IMR-90 (cell line): ENCODE data around the gene IRF5. TPM values are rescaled to one million over a fixed set of nuclear protein-coding genes. Genes with fewer than 3 reads are reported as not detected.

ENCODE experiments used
- ATAC-seq: fragments of 200-7000 bp; cut with Tn5 transposase; 2 replicates; pipeline ENCODE4 v1.9.1; 2020; ENCODE audit warnings: low read depth, mild to moderate bottlenecking, moderate library complexity
- BruUV-seq: library from RNA; stranded (reverse); fragments of 400-500 nt; replicated peaks from 2 replicates; lab custom pipeline; 2021; lab: Mats Ljungman, UMichigan
- CTCF ChIA-PET: fragments of 300-600 bp; formaldehyde crosslinking; extraction: SDS; loops from one replicate; lab custom pipeline; 2021; ENCODE audit warnings: antibody characterized with exemption; lab: Yijun Ruan, JAX
- POLR2A ChIA-PET: fragments of 300-600 bp; sonication (Branson Sonifier 250); formaldehyde crosslinking; loops from one replicate; lab custom pipeline; 2022; ENCODE audit warnings: antibody characterized with exemption; ENCODE audit not compliant: unreplicated experiment; lab: Charles Lee
- DNase-seq: peaks from one replicate; pipeline ENCODE4 v3.0.0; 2013
- H2AFZ ChIP-seq: replicated peaks from 2 replicates; pipeline ENCODE3; 2013; ENCODE audit warnings: low read length, mild to moderate bottlenecking; ENCODE audit not compliant: poor library complexity
- H2AK5ac ChIP-seq: 2 replicates; pipeline ENCODE4 v1.6.1; 2013; ENCODE audit warnings: low read depth, low read length, inconsistent platforms
- H2AK9ac ChIP-seq: replicated peaks from 2 replicates; pipeline ENCODE3; 2013; ENCODE audit warnings: mild to moderate bottlenecking, low read depth, low read length, moderate library complexity; ENCODE audit not compliant: poor library complexity
- H2BK120ac ChIP-seq: 2 replicates; pipeline ENCODE4 v1.6.1; 2013; ENCODE audit warnings: low read depth, low read length, inconsistent platforms
- H2BK15ac ChIP-seq: 3 replicates; pipeline ENCODE4 v1.6.1; 2013; ENCODE audit warnings: low read depth, low read length, inconsistent platforms
- H2BK20ac ChIP-seq: 2 replicates; pipeline ENCODE4 v1.6.1; 2013; ENCODE audit warnings: low read depth, mild to moderate bottlenecking, inconsistent platforms, low read length, moderate library complexity
- H2BK5ac ChIP-seq: 2 replicates; pipeline ENCODE4 v1.6.1; 2013; ENCODE audit warnings: mild to moderate bottlenecking, low read depth, low read length, inconsistent platforms; ENCODE audit not compliant: poor library complexity, severe bottlenecking
- H3K14ac ChIP-seq: replicated peaks from 2 replicates; pipeline ENCODE4 v1.6.1; 2013; ENCODE audit warnings: low read depth, low read length, inconsistent platforms
- H3K18ac ChIP-seq: 2 replicates; pipeline ENCODE4 v1.6.1; 2013; ENCODE audit warnings: low read depth, low read length, control low read depth
- H3K23ac ChIP-seq: 2 replicates; pipeline ENCODE4 v1.6.1; 2013; ENCODE audit warnings: low read depth, low read length, inconsistent platforms
- H3K27ac ChIP-seq: 2 replicates; pipeline ENCODE4 v1.5.1; 2013; ENCODE audit warnings: mild to moderate bottlenecking, control low read depth, low read length; ENCODE audit not compliant: insufficient read depth
- H3K27me3 ChIP-seq: 2 replicates; pipeline ENCODE4 v1.6.1; 2013; ENCODE audit warnings: low read length; ENCODE audit not compliant: control insufficient read depth, insufficient read depth
- H3K36me3 ChIP-seq: 2 replicates; pipeline ENCODE4 v1.6.1; 2013; ENCODE audit warnings: low read length, mixed read lengths; ENCODE audit not compliant: control insufficient read depth, insufficient read depth
- H3K4ac ChIP-seq: 2 replicates; pipeline ENCODE4 v1.6.1; 2013; ENCODE audit warnings: low read depth, low read length, inconsistent platforms
- H3K4me1 ChIP-seq: 2 replicates; pipeline ENCODE4 v1.6.1; 2013; ENCODE audit warnings: low read length, mixed read lengths; ENCODE audit not compliant: control insufficient read depth, insufficient read depth
- H3K4me2 ChIP-seq: 2 replicates; pipeline ENCODE4 v1.6.1; 2013; ENCODE audit warnings: low read depth, mild to moderate bottlenecking, control low read depth, low read length, moderate library complexity
- H3K4me3 ChIP-seq: 2 replicates; pipeline ENCODE4 v1.5.1; 2013; ENCODE audit warnings: low read depth, mild to moderate bottlenecking, control low read depth, low read length, moderate library complexity; ENCODE audit not compliant: insufficient read depth
- H3K56ac ChIP-seq: 2 replicates; pipeline ENCODE4 v1.6.1; 2013; ENCODE audit warnings: low read length, inconsistent platforms; ENCODE audit not compliant: insufficient read depth; ENCODE audit errors: extremely low read depth
- H3K79me1 ChIP-seq, 2 experiments: 2 replicates each; pipeline ENCODE4 v1.6.1; 2013; ENCODE audit warnings: low read length in 2 of 2, inconsistent platforms in 1 of 2, low read depth in 1 of 2
- H3K9ac ChIP-seq: 2 replicates; pipeline ENCODE4 v1.6.1; 2013; ENCODE audit warnings: low read depth, low read length, control low read depth
- H3K9me1 ChIP-seq: 2 replicates; pipeline ENCODE4 v1.6.1; 2013; ENCODE audit warnings: low read length, inconsistent platforms; ENCODE audit not compliant: insufficient read depth
- H3K9me3 ChIP-seq: 2 replicates; pipeline ENCODE4 v1.6.1; 2013; ENCODE audit warnings: low read length; ENCODE audit not compliant: control insufficient read depth, insufficient read depth
- H4K20me1 ChIP-seq: 2 replicates; pipeline ENCODE4 v1.6.1; 2013; ENCODE audit warnings: low read length, inconsistent platforms; ENCODE audit not compliant: insufficient read depth
- H4K5ac ChIP-seq: 2 replicates; pipeline ENCODE4 v1.6.1; 2013; ENCODE audit warnings: mild to moderate bottlenecking, low read depth, low read length, control low read depth
- H4K8ac ChIP-seq, 2 experiments: 2 replicates each; pipeline ENCODE4 v1.6.1; 2013; ENCODE audit warnings: low read depth in 2 of 2, low read length in 2 of 2, control low read depth in 1 of 2, inconsistent platforms in 1 of 2
- H4K91ac ChIP-seq: 2 replicates; pipeline ENCODE4 v1.6.1; 2013; ENCODE audit warnings: low read depth, low read length, inconsistent platforms; ENCODE audit not compliant: insufficient read depth
- BHLHE40 ChIP-seq: fragments of 150-350 bp; IDR thresholded peaks from 2 replicates; pipeline ENCODE4 v1.6.1; 2016; ENCODE audit warnings: mild to moderate bottlenecking, low read depth, low read length
- ELK1 ChIP-seq: fragments of 150-350 bp; IDR thresholded peaks from 2 replicates; pipeline ENCODE4 v1.6.1; 2016; ENCODE audit warnings: low read depth, mild to moderate bottlenecking, low read length, moderate library complexity, borderline replicate concordance
- MAFK ChIP-seq: IDR thresholded peaks from 2 replicates; pipeline ENCODE4 v1.6.1; 2012; ENCODE audit warnings: low read depth, low read length, improper control_type of control experiment
- RAD21 ChIP-seq: IDR thresholded peaks from 2 replicates; pipeline ENCODE4 v1.6.1; 2012; ENCODE audit warnings: low read length, improper control_type of control experiment
- RFX5 ChIP-seq: IDR thresholded peaks from 2 replicates; pipeline ENCODE4 v1.8.0; 2012; ENCODE audit warnings: low read depth, mild to moderate bottlenecking, low read length, moderate library complexity
- USF2 ChIP-seq: fragments of 150-350 bp; IDR thresholded peaks from 2 replicates; pipeline ENCODE4 v1.6.1; 2017; ENCODE audit warnings: mild to moderate bottlenecking, antibody characterized with exemption, low read length, low read depth
- WGBS, 2 experiments: methylation state at CpG; one replicate each; pipeline versions ENCODE4 v1.1.5 to v1.1.7; 2013; ENCODE audit warnings: missing lambda C conversion rate in 2 of 2; ENCODE audit not compliant: insufficient read length in 1 of 2; ENCODE audit errors: extremely low coverage in 2 of 2; 5-methylcytosine and 5-hydroxymethylcytosine counted together
- dilution Hi-C: fragments of 300-500 bp; cut with HindIII; formaldehyde crosslinking; loops from one replicate; pipeline ENCODE4 v1.14.3; 2018; ENCODE audit warnings: low sequenced_read_pairs; ENCODE audit not compliant: unreplicated experiment
- in situ Hi-C: fragments of 300-500 bp; cut with MboI; formaldehyde crosslinking; loops from 3 replicates; pipeline ENCODE4 v1.14.3; 2019; ENCODE audit warnings: low sequenced_read_pairs, inconsistent platforms, mixed read lengths
- intact Hi-C: fragments of 100-400 bp; cut with micrococcal nuclease; formaldehyde crosslinking; loops from 2 replicates; pipeline ENCODE4 v1.10.0; 2022
- polyA plus RNA-seq, 3 experiments: library from polyadenylated mRNA; depleted of rRNA; stranded (reverse); fragments of >200 nt; gene quantifications; 2 replicates each; pipeline ENCODE4 v1.2.3, GENCODE V29; 2012; ENCODE audit warnings: low replicate concordance in 1 of 3
- total RNA-seq: library from RNA; depleted of rRNA; stranded (reverse); fragments of >200 nt; gene quantifications from 2 replicates; pipeline ENCODE4 v1.2.3, GENCODE V29; 2012

Gene IRF5
- total and polyA plus RNA-seq, 2 of the 4 experiments (the other 2 are of a cell fraction) = 0.14 to 0.18 TPM

- BruUV-seq = no TSS peak
- intact Hi-C loops (no loop called here), in situ Hi-C loops (no loop called here), dilution Hi-C loops (no loop called here)
- no peaks in the 10 kb centered on the region; the same call in 1 of the 2 replicates for H3K4me1 ChIP-seq
- H2AFZ ChIP-seq = peak overlapping the region; percentile 5
- no peak overlapping the region for H2BK20ac ChIP-seq
- DNase-seq = no peak
- no peak overlapping the region for H3K4me3 ChIP-seq
- H3K9me3 ChIP-seq = no peaks in the 10 kb centered on the region
- H3K27me3 ChIP-seq = peaks cover 80% of the 10 kb centered on the region
- H3K56ac ChIP-seq = no peak overlapping the region
- H4K20me1 ChIP-seq = no peaks in the 10 kb centered on the region; the same call in 1 of the 2 replicates
- POLR2A ChIA-PET = no interaction called here
- 82% methylated on average over 5 of the region's 15 CpGs; no CpG with 5 or more reads in 1 of the 2 experiments for WGBS, 2 experiments
- no peaks in the 10 kb centered on the region for H3K79me1 ChIP-seq
- no peak overlapping the region for H3K18ac ChIP-seq
- TF ChIP-seq BHLHE40 (no peak), RFX5 (no peak), ELK1 (no peak), MAFK (peak; percentile 81), RAD21 (no peak), USF2 (no peak)
- no peak for ATAC-seq
- no peak overlapping the region for H4K91ac ChIP-seq
- H4K5ac ChIP-seq = no peak overlapping the region
- H3K36me3 ChIP-seq = no peaks in the 10 kb centered on the region
- no peak overlapping the region for H2BK15ac ChIP-seq
- no peak overlapping the region for H2AK9ac ChIP-seq
- CTCF ChIA-PET = interaction anchor here (0.5 kb wide), 1 partner anchor 1532 kb away, joined by 3 read pairs; no protein-coding TSS in a partner anchor
- no peak overlapping the region for H2AK5ac ChIP-seq
- H3K23ac ChIP-seq = no peak overlapping the region
- no peak overlapping the region for H2BK120ac ChIP-seq
- no peak overlapping the region for H4K8ac ChIP-seq
- H3K4ac ChIP-seq = no peak overlapping the region
- no peak overlapping the region for H3K14ac ChIP-seq
- no peak overlapping the region for H3K9ac ChIP-seq
- H3K27ac ChIP-seq = no peak overlapping the region
- H2BK5ac ChIP-seq = no peak overlapping the region
- no peaks in the 10 kb centered on the region for H3K9me1 ChIP-seq
- no peak overlapping the region for H3K4me2 ChIP-seq
These were observed 4.4 kb upstream of the IRF5 start for GRCh38 chr7:128933180-128933891.
